HepG2 (cell line): ENCODE measurements around the gene HOXC9. TPM values are rescaled to one million over a fixed set of nuclear protein-coding genes. Genes with fewer than 3 reads are reported as not detected.

Experiments used
- HOXA7 ChIP-seq: sonication (generic); formaldehyde crosslinking; IDR thresholded peaks from 2 replicates; pipeline ENCODE4 v1.8.1; 2022; ENCODE audit warnings: mild to moderate bottlenecking, missing genetic modification reagents, moderate library complexity
- KLF13 ChIP-seq: sonication (generic); formaldehyde crosslinking; IDR thresholded peaks from 2 replicates; pipeline ENCODE4 v1.4.0; 2020; ENCODE audit warnings: mild to moderate bottlenecking, missing genetic modification reagents
- MEIS1 ChIP-seq: sonication (generic); formaldehyde crosslinking; IDR thresholded peaks from 2 replicates; pipeline ENCODE4 v1.9.0; 2021; ENCODE audit warnings: mild to moderate bottlenecking, missing genetic modification reagents, moderate library complexity, borderline replicate concordance
- polyA plus RNA-seq, 8 experiments: library from polyadenylated mRNA; depleted of rRNA in 3 of 8; stranded (reverse) in 7 of 8; unstranded in 1 of 8; fragments of >200 nt; fragmentation: Illumina TruSeq in 4 of 8; extraction: Trizol in 4 of 8; gene quantifications; 2 replicates each; pipeline versions ENCODE4 v1.2.1 to v1.2.3, GENCODE V29; 2011 to 2016; ENCODE audit warnings: low read depth in 4 of 8, missing spikeins in 1 of 8, mixed read lengths in 1 of 8; ENCODE audit not compliant: insufficient read depth in 1 of 8
- total RNA-seq, 5 experiments: library from RNA; depleted of rRNA; stranded (reverse); fragments of >200 nt; fragmentation: Illumina TruSeq; extraction: Trizol; gene quantifications; 2 replicates each; pipeline ENCODE4 v1.2.3, GENCODE V29; 2016; ENCODE audit warnings: low read depth in 1 of 5
- TF ChIP-seq, protein P1 (sequence below), 2 experiments: sonication (generic) in 1 of 2; formaldehyde crosslinking in 1 of 2; IDR thresholded peaks; 2 replicates each; pipeline versions ENCODE4 v1.4.0 to v1.6.1; 2016 to 2020; ENCODE audit warnings: borderline replicate concordance in 1 of 2, low read depth in 1 of 2, mild to moderate bottlenecking in 1 of 2, missing genetic modification reagents in 1 of 2
- TF ChIP-seq, protein P2 (sequence below): IDR thresholded peaks from 2 replicates; pipeline ENCODE4 v1.6.1; 2016; ENCODE audit warnings: missing compliant biosample characterization, missing genetic modification reagents, borderline replicate concordance
- TF ChIP-seq, protein P3 (sequence below): sonication (generic); formaldehyde crosslinking; IDR thresholded peaks from 2 replicates; pipeline ENCODE4 v1.4.0; 2020; ENCODE audit warnings: missing genetic modification reagents, mild to moderate bottlenecking, borderline replicate concordance
- TF ChIP-seq, protein P4 (sequence below): sonication (generic); formaldehyde crosslinking; IDR thresholded peaks from 2 replicates; pipeline ENCODE4 v1.5.1; 2020; ENCODE audit warnings: mild to moderate bottlenecking, moderate library complexity, missing genetic modification reagents

HOXC9 gene
- total and polyA plus RNA-seq, 2 of the 13 experiments (the other 11 are each of a cell fraction or from before 2014, with no cell fraction given) = 0.11 to 1.1 TPM

- TF ChIP-seq KLF13 (CRISPR knock-in tag) = no peak
- TF ChIP-seq, protein P1, sequence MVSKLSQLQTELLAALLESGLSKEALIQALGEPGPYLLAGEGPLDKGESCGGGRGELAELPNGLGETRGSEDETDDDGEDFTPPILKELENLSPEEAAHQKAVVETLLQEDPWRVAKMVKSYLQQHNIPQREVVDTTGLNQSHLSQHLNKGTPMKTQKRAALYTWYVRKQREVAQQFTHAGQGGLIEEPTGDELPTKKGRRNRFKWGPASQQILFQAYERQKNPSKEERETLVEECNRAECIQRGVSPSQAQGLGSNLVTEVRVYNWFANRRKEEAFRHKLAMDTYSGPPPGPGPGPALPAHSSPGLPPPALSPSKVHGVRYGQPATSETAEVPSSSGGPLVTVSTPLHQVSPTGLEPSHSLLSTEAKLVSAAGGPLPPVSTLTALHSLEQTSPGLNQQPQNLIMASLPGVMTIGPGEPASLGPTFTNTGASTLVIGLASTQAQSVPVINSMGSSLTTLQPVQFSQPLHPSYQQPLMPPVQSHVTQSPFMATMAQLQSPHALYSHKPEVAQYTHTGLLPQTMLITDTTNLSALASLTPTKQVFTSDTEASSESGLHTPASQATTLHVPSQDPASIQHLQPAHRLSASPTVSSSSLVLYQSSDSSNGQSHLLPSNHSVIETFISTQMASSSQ (IDR thresholded peaks at IDR 0.05; ENCODE audit: low read depth) = no peak
- TF ChIP-seq, protein P1 (CRISPR knock-in tag; IDR thresholded peaks at IDR 0.05; ENCODE audit: borderline replicate concordance) = no peak
- no peak for TF ChIP-seq HOXA7 (CRISPR knock-in tag)
- no peak for TF ChIP-seq MEIS1 (CRISPR knock-in tag)
- TF ChIP-seq, protein P2, sequence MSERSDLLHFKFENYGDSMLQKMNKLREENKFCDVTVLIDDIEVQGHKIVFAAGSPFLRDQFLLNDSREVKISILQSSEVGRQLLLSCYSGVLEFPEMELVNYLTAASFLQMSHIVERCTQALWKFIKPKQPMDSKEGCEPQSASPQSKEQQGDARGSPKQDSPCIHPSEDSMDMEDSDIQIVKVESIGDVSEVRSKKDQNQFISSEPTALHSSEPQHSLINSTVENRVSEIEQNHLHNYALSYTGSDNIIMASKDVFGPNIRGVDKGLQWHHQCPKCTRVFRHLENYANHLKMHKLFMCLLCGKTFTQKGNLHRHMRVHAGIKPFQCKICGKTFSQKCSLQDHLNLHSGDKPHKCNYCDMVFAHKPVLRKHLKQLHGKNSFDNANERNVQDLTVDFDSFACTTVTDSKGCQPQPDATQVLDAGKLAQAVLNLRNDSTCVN (CRISPR knock-in tag) = no peak
- TF ChIP-seq, protein P3, sequence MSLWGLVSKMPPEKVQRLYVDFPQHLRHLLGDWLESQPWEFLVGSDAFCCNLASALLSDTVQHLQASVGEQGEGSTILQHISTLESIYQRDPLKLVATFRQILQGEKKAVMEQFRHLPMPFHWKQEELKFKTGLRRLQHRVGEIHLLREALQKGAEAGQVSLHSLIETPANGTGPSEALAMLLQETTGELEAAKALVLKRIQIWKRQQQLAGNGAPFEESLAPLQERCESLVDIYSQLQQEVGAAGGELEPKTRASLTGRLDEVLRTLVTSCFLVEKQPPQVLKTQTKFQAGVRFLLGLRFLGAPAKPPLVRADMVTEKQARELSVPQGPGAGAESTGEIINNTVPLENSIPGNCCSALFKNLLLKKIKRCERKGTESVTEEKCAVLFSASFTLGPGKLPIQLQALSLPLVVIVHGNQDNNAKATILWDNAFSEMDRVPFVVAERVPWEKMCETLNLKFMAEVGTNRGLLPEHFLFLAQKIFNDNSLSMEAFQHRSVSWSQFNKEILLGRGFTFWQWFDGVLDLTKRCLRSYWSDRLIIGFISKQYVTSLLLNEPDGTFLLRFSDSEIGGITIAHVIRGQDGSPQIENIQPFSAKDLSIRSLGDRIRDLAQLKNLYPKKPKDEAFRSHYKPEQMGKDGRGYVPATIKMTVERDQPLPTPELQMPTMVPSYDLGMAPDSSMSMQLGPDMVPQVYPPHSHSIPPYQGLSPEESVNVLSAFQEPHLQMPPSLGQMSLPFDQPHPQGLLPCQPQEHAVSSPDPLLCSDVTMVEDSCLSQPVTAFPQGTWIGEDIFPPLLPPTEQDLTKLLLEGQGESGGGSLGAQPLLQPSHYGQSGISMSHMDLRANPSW (CRISPR knock-in tag) = no peak
- TF ChIP-seq, protein P4, sequence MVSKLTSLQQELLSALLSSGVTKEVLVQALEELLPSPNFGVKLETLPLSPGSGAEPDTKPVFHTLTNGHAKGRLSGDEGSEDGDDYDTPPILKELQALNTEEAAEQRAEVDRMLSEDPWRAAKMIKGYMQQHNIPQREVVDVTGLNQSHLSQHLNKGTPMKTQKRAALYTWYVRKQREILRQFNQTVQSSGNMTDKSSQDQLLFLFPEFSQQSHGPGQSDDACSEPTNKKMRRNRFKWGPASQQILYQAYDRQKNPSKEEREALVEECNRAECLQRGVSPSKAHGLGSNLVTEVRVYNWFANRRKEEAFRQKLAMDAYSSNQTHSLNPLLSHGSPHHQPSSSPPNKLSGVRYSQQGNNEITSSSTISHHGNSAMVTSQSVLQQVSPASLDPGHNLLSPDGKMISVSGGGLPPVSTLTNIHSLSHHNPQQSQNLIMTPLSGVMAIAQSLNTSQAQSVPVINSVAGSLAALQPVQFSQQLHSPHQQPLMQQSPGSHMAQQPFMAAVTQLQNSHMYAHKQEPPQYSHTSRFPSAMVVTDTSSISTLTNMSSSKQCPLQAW (CRISPR knock-in tag) = no peak
Measured at GRCh38 chr12:54007538-54008259, 7.7 kb downstream of the HOXC9 start (continued).
